A673 (cell line): ENCODE results near the gene PDE5A.

Source experiments
- EZH2 ChIP-seq: fragments of 200-600 bp; sonication (generic); IDR thresholded peaks from 2 replicates; pipeline ENCODE4 v1.6.1; 2017; ENCODE audit warnings: borderline replicate concordance, low read depth, mild to moderate bottlenecking, mixed read lengths, antibody characterized with exemption, low read length; ENCODE audit not compliant: poor library complexity, severe bottlenecking
- TF ChIP-seq, protein P1 (sequence below): fragments of 300-800, 200-600 bp; sonication (generic); conservative IDR thresholded peaks from 2 replicates; pipeline ENCODE4 v1.5.1; 2017; ENCODE audit warnings: low read depth, mild to moderate bottlenecking, antibody characterized with exemption, low read length, moderate library complexity, mixed read lengths

DNA sequence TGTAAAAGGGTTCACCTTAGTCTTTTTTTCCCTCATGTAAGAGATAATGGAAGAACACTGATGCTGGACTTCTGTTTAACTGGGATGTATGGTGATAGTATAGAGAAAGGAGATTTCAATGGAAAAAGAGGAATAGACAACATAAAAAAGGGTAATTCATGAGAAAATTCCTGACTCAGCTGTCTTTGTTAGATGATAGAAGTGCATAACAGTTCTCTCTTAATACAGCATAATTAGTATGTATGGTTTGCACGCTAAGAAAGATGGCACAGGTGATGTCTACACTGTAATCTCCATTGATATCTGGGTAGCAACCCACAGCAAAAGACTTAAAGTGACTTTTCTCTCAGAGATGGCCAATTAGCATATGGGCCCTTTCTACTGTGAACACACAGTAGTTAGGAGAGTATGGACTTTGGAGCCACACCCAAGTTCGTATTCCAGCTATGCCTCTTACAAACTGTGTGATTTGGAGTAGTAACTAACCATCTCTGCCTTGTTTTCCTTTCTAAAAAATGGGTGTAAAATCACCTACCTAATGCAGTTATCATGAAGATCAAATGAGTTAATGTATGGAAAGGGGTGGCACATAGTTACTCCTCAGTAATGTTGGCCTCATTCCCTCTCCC lies 149.3 kb downstream of the PDE5A start:
- TF ChIP-seq EZH2, result no peak
- TF ChIP-seq, protein P1, sequence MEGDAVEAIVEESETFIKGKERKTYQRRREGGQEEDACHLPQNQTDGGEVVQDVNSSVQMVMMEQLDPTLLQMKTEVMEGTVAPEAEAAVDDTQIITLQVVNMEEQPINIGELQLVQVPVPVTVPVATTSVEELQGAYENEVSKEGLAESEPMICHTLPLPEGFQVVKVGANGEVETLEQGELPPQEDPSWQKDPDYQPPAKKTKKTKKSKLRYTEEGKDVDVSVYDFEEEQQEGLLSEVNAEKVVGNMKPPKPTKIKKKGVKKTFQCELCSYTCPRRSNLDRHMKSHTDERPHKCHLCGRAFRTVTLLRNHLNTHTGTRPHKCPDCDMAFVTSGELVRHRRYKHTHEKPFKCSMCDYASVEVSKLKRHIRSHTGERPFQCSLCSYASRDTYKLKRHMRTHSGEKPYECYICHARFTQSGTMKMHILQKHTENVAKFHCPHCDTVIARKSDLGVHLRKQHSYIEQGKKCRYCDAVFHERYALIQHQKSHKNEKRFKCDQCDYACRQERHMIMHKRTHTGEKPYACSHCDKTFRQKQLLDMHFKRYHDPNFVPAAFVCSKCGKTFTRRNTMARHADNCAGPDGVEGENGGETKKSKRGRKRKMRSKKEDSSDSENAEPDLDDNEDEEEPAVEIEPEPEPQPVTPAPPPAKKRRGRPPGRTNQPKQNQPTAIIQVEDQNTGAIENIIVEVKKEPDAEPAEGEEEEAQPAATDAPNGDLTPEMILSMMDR, result no peak
